Measurements from ENCODE around the gene HOXB8.

DNA sequence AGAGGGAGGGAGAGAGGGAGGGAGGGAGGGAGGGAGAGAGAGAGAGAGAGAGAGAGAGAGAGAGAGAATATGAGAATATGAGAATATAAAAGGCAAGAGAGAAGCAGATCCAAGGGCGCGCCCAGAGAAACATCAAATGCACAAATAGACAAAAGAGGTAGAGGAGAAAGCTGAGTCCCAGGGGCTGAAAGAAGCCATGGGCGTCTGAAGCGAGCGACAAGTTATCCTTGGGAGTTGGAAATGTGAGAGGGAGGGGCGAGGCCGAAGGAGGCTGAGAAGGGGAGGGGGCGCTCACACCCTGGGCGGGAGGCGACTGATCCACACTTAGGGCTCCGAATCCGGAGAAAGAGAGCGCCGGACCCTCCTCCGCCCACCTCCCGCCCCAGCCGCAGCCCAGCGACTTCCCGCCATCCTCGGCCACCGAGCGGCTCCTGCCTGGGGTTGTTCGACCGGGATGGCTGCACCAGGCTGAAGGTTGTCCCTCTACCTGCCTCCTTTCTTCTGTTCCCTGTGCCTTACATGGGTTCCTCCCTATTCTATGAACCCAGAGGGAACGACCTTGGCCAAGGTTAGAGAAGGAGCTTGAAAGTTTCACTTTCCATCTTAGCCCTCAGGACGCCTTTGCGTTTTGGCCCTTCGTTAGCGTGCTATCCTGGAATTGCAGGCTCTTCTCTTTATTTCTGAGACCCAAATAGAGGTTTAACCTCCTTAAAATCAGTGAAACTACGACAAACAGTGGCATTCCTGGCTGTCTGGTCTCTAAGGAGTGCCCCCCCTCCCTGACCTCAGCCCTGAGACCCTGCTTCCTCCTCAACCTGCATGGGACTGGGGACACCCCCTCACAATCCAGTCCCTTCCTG lies 32.2 kb upstream of the HOXB8 start:
- TF ChIP-seq, protein P1, sequence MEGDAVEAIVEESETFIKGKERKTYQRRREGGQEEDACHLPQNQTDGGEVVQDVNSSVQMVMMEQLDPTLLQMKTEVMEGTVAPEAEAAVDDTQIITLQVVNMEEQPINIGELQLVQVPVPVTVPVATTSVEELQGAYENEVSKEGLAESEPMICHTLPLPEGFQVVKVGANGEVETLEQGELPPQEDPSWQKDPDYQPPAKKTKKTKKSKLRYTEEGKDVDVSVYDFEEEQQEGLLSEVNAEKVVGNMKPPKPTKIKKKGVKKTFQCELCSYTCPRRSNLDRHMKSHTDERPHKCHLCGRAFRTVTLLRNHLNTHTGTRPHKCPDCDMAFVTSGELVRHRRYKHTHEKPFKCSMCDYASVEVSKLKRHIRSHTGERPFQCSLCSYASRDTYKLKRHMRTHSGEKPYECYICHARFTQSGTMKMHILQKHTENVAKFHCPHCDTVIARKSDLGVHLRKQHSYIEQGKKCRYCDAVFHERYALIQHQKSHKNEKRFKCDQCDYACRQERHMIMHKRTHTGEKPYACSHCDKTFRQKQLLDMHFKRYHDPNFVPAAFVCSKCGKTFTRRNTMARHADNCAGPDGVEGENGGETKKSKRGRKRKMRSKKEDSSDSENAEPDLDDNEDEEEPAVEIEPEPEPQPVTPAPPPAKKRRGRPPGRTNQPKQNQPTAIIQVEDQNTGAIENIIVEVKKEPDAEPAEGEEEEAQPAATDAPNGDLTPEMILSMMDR (IDR thresholded peaks at IDR 0.05; ENCODE audit: low read length) = 0 out of 2 replicates have a peak, but pooled peaks have one; percentile 4
- TF ChIP-seq EZH2 (optimal IDR thresholded peaks at IDR 0.05; ENCODE audit: low read depth, low read length) = no peak
